Measurements from ENCODE around the gene USF3. TPM values are rescaled to one million over a fixed set of nuclear protein-coding genes. Genes with fewer than 3 reads are reported as not detected.

USF3 gene
- total and polyA plus RNA-seq, 2 of the 8 experiments (the other 6 are each of a cell fraction or from before 2014, with no cell fraction given): 9.6 to 18.5 TPM

- Histone ChIP-seq H3K23me2 (ENCODE audit: low read depth, low read length) (no peaks in the 10 kb centered on the region), H2AFZ (ENCODE audit: low read length) (no peak overlapping the region), H3K18ac (ENCODE audit: extremely low read depth, low read length) (no peak overlapping the region), H4K20me1 (replicated peaks in 1 of 2; ENCODE audit: control insufficient read depth in 1 of 2, insufficient read depth in 2 of 2, low read length in 2 of 2) (no peaks in the 10 kb centered on the region), H4K91ac (replicated peaks; ENCODE audit: insufficient read length, low read length) (no peak overlapping the region), H2BK120ac (replicated peaks; ENCODE audit: low read depth, low read length) (no peak overlapping the region), H3K27ac (ENCODE audit: low read depth, low read length) (no peak overlapping the region), H3K4me1 (replicated peaks in 1 of 4; ENCODE audit: control insufficient read depth in 3 of 4, insufficient read depth in 4 of 4, low read length in 3 of 4) (no peaks in the 10 kb centered on the region), H3K56ac (replicated peaks; ENCODE audit: insufficient read length, low read depth, low read length) (no peak overlapping the region), H3K79me1 (ENCODE audit: low read depth, low read length) (no peaks in the 10 kb centered on the region), H3K4ac (replicated peaks; ENCODE audit: insufficient read length, low read depth, low read length) (no peak overlapping the region), H4K8ac (ENCODE audit: extremely low read depth, insufficient read depth, low read length) (no peak overlapping the region), H2AK5ac (ENCODE audit: low read depth, low read length) (no peak overlapping the region), H3K23ac (ENCODE audit: insufficient read length) (no peak overlapping the region), H3K9ac (replicated peaks in 1 of 4; ENCODE audit: extremely low read depth in 1 of 4, low read depth in 3 of 4, low read length in 3 of 4) (no peak overlapping the region), H3K4me3 (ENCODE audit: extremely low read depth in 1 of 4, insufficient read depth in 2 of 4, low read depth in 3 of 4, low read length in 4 of 4) (no peak overlapping the region), H2BK12ac (ENCODE audit: low read depth, low read length) (no peak overlapping the region), H3K4me2 (ENCODE audit: insufficient read depth in 1 of 2, low read depth in 2 of 2, low read length in 2 of 2) (no peak overlapping the region), H3K14ac (ENCODE audit: insufficient read length) (no peak overlapping the region), H3K9me3 (ENCODE audit: insufficient read depth in 2 of 2, low read depth in 1 of 2, low read length in 1 of 2) (no peaks in the 10 kb centered on the region), H2BK20ac (ENCODE audit: low read length) (no peak overlapping the region), H4K5ac (ENCODE audit: insufficient read length, low read depth, low read length) (no peak overlapping the region), H2BK15ac (ENCODE audit: low read length) (no peak overlapping the region), H2BK5ac (ENCODE audit: low read depth, low read length) (no peak overlapping the region), H3K36me3 (ENCODE audit: control insufficient read depth in 2 of 4, insufficient read depth in 4 of 4, low read length in 3 of 4) (no peaks in the 10 kb centered on the region), H3K27me3 (replicated peaks in 1 of 4; ENCODE audit: control insufficient read depth in 3 of 4, extremely low read depth in 1 of 4, insufficient read depth in 3 of 4, low read length in 3 of 4) (no peaks in the 10 kb centered on the region), H3K79me2 (ENCODE audit: control insufficient read depth in 1 of 2, insufficient read depth in 2 of 2, low read length in 2 of 2) (no peaks in the 10 kb centered on the region)
- ChIA-PET POLR2A (ENCODE audit: partially characterized antibody) (interaction anchor here (1.0 to 1.1 kb wide), 2 partner anchors 18 to 984 kb away, joined by 3 to 4 read pairs; no protein-coding TSS in a partner anchor), CTCF (ENCODE audit: partially characterized antibody) (interaction anchor here (0.7 to 4.4 kb wide), 13 partner anchors 9 to 338 kb away, joined by 3 to 32 read pairs (median 3); no protein-coding TSS in a partner anchor)
- WGBS, 2 experiments (ENCODE audit: extremely low coverage in 1 of 2, insufficient coverage in 1 of 2, insufficient read length in 1 of 2, insufficient replicate concordance in 2 of 2, low coverage in 1 of 2, low lambda C conversion rate in 2 of 2, missing lambda C conversion rate in 1 of 2): 85% methylated on average over 12 of the region's 12 CpGs; no CpG with 5 or more reads in 1 of the 2 experiments
- FAIRE-seq (no peak), DNase-seq (ENCODE audit: low read depth in 1 of 2, low spot score in 2 of 2) (no peak)
- TF ChIP-seq SUZ12 (IDR thresholded peaks at IDR 0.05; ENCODE audit: low read length) (no peak), KDM5A (IDR thresholded peaks at IDR 0.05; ENCODE audit: low read length) (no peak), TAF1 (IDR thresholded peaks at IDR 0.05; ENCODE audit: low read depth, low read length) (no peak), TCF12 (IDR thresholded peaks at IDR 0.05; ENCODE audit: low read depth, low read length) (no peak), KDM1A (IDR thresholded peaks at IDR 0.05; ENCODE audit: borderline replicate concordance, low read length) (no peak), POLR2A (IDR thresholded peaks at IDR 0.05; ENCODE audit: control extremely low read depth in 1 of 2, low read depth in 2 of 2, low read length in 2 of 2) (no peak), CEBPB (IDR thresholded peaks at IDR 0.05; ENCODE audit: low read depth, low read length) (no peak), BCL11A (IDR thresholded peaks at IDR 0.05; ENCODE audit: low read depth in 2 of 2, low read length in 2 of 2) (no peak)
- TF ChIP-seq, protein P1, sequence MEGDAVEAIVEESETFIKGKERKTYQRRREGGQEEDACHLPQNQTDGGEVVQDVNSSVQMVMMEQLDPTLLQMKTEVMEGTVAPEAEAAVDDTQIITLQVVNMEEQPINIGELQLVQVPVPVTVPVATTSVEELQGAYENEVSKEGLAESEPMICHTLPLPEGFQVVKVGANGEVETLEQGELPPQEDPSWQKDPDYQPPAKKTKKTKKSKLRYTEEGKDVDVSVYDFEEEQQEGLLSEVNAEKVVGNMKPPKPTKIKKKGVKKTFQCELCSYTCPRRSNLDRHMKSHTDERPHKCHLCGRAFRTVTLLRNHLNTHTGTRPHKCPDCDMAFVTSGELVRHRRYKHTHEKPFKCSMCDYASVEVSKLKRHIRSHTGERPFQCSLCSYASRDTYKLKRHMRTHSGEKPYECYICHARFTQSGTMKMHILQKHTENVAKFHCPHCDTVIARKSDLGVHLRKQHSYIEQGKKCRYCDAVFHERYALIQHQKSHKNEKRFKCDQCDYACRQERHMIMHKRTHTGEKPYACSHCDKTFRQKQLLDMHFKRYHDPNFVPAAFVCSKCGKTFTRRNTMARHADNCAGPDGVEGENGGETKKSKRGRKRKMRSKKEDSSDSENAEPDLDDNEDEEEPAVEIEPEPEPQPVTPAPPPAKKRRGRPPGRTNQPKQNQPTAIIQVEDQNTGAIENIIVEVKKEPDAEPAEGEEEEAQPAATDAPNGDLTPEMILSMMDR (IDR thresholded peaks at IDR 0.05; ENCODE audit: control extremely low read depth in 1 of 3, insufficient read depth in 1 of 3, low read depth in 1 of 3, low read length in 3 of 3): no peak
Measured at GRCh38 chr3:113625834-113626233, 70.6 kb downstream of the USF3 start.

All from H1 (cell line).